GM08714 (cell line): ENCODE measurements around the gene SPATA22.
"Not testable (repeated sequence)": the region's sequence is repeated elsewhere in the genome, so short reads cannot be mapped to it uniquely, and the experiment has no call there.

Source experiments
- H3K4me3 ChIP-seq: fragments of 200-500 bp; sonication (Bioruptor generic); 2 replicates; pipeline ENCODE4 v1.5.1; 2014; ENCODE audit warnings: mild to moderate bottlenecking, low read length, inconsistent platforms
- ZNF274 ChIP-seq: IDR thresholded peaks from 2 replicates; pipeline ENCODE4 v1.6.1; 2012; ENCODE audit warnings: mild to moderate bottlenecking, low read depth, low read length

SPATA22 gene

GRCh38 chr17:3471599-3471998 is at the start of gene SPATA22:
TSS of gene SPATA22 (minus strand) at chr17:3471819. CDS start at chr17:3469325, 2,494 bp downstream.
- no peak for TF ChIP-seq ZNF274
- H3K4me3 ChIP-seq: no peak within 1 kb of the TSS

GRCh38 chr17:3519472-3519871 is 47.9 kb upstream of the SPATA22 start:
- not testable (repeated sequence) for H3K4me3 ChIP-seq

GRCh38 chr17:3514873-3515272 is 43.3 kb upstream of the SPATA22 start:
- no peak overlapping the region for H3K4me3 ChIP-seq
- no peak for TF ChIP-seq ZNF274

GRCh38 chr17:3514167-3514566 is 42.5 kb upstream of the SPATA22 start:
- not testable (repeated sequence) for H3K4me3 ChIP-seq

- no peak overlapping the region for H3K4me3 ChIP-seq
- TF ChIP-seq ZNF274: no peak
These were observed 41.9 kb upstream of the SPATA22 start for GRCh38 chr17:3513305-3514035.

GRCh38 chr17:3512505-3513171 is 41.0 kb upstream of the SPATA22 start:
- H3K4me3 ChIP-seq: no peak overlapping the region
- no peak for TF ChIP-seq ZNF274

- TF ChIP-seq ZNF274: no peak
- no peak overlapping the region for H3K4me3 ChIP-seq
These were observed 40.4 kb upstream of the SPATA22 start for GRCh38 chr17:3511852-3512504.

- H3K4me3 ChIP-seq: no peak overlapping the region
- no peak for TF ChIP-seq ZNF274
These were observed 38.5 kb upstream of the SPATA22 start for GRCh38 chr17:3510090-3510489.

- H3K4me3 ChIP-seq: no peak overlapping the region
- no peak for TF ChIP-seq ZNF274
These were observed 36.2 kb upstream of the SPATA22 start for GRCh38 chr17:3507869-3508268.

GRCh38 chr17:3507071-3507470 is 35.5 kb upstream of the SPATA22 start:
- H3K4me3 ChIP-seq: no peak overlapping the region
- TF ChIP-seq ZNF274: no peak

- no peak for TF ChIP-seq ZNF274
- no peak overlapping the region for H3K4me3 ChIP-seq
These were observed 34.4 kb upstream of the SPATA22 start for GRCh38 chr17:3506054-3506453.

GRCh38 chr17:3505008-3505407 is 33.4 kb upstream of the SPATA22 start:
- H3K4me3 ChIP-seq: no peak overlapping the region
- TF ChIP-seq ZNF274: no peak

GRCh38 chr17:3503285-3503684 is 31.7 kb upstream of the SPATA22 start:
- no peak for TF ChIP-seq ZNF274
- no peak overlapping the region for H3K4me3 ChIP-seq

- no peak for TF ChIP-seq ZNF274
- no peak overlapping the region for H3K4me3 ChIP-seq
These were observed 30.8 kb upstream of the SPATA22 start for GRCh38 chr17:3502466-3502865.

- H3K4me3 ChIP-seq: no peak overlapping the region
- no peak for TF ChIP-seq ZNF274
These were observed 29.7 kb upstream of the SPATA22 start for GRCh38 chr17:3501344-3501743.
